VCaP (cell line): ENCODE measurements around the gene CRYGN.

ENCODE experiments used
- H3K27ac ChIP-seq: fragments of 450-650 bp; 2 replicates; pipeline ENCODE4 v1.5.1; 2017
- TF ChIP-seq, protein P1 (sequence below): fragments of 450-650 bp; conservative IDR thresholded peaks from 2 replicates; pipeline ENCODE4 v1.5.1; 2017; ENCODE audit warnings: mild to moderate bottlenecking, moderate library complexity

The CRYGN gene

DNA sequence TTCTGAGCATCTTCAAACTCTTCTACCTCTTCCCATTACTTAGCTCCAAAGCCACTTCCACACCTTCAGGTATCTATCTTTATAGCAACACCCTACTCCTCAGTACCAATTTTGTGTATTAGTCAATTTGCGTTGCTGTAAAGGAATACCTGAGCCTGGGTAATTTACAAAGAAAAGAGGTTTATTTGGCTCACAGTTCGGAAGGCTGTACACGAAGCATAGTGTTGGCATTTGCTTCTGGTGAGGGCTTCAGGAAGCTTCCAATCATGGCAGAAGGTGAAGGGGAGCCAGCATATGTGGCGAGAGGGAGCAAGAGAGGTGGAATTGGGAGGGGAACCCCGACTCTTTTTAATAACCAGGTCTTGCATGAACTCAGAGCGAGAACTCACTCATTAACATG is 17.6 kb upstream of the CRYGN start:
- H3K27ac ChIP-seq: no peak overlapping the region
- TF ChIP-seq, protein P1, sequence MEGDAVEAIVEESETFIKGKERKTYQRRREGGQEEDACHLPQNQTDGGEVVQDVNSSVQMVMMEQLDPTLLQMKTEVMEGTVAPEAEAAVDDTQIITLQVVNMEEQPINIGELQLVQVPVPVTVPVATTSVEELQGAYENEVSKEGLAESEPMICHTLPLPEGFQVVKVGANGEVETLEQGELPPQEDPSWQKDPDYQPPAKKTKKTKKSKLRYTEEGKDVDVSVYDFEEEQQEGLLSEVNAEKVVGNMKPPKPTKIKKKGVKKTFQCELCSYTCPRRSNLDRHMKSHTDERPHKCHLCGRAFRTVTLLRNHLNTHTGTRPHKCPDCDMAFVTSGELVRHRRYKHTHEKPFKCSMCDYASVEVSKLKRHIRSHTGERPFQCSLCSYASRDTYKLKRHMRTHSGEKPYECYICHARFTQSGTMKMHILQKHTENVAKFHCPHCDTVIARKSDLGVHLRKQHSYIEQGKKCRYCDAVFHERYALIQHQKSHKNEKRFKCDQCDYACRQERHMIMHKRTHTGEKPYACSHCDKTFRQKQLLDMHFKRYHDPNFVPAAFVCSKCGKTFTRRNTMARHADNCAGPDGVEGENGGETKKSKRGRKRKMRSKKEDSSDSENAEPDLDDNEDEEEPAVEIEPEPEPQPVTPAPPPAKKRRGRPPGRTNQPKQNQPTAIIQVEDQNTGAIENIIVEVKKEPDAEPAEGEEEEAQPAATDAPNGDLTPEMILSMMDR: no peak

DNA sequence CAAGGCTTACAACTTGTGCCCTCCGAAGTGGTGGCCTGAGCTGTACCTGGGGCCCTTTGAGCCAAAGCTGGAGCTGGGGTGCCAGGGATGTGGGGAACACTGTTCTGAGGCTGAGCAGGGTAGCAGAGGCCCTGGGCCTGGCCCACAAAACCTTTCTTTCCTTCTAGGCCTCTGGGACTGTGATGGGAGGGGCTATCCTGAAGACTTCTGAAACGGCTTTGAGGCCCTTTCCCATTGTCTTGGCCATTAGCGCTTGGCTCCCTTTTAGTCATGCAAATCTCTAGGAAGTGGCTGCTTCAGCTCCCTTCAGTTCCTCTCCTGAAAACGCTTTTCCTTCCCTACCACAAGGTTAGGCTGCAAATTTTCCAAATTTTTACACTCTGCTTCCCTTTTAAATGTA is 16.8 kb upstream of the CRYGN start:
- TF ChIP-seq, protein P1: no peak
- H3K27ac ChIP-seq: no peak overlapping the region

DNA sequence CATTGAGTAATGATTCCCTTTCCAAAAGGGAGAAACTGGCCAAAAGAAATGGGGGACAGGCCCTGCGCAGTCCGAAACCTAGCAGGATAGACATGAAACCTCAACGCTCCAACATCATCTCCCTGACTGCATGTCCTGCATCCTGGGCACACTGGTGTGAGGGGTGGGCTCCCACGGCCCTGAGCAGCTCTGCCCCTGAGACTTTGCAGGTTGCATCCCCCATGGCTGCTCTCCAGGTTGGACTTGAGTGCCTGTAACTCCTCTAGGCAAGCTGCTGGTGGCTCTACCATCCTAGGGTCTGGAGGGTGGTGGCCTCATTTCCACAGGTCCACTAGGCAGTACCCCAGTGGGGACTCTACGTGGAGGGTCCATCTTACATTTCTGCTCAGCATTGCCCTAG is 16.3 kb upstream of the CRYGN start:
- TF ChIP-seq, protein P1: no peak
- no peak overlapping the region for H3K27ac ChIP-seq

DNA sequence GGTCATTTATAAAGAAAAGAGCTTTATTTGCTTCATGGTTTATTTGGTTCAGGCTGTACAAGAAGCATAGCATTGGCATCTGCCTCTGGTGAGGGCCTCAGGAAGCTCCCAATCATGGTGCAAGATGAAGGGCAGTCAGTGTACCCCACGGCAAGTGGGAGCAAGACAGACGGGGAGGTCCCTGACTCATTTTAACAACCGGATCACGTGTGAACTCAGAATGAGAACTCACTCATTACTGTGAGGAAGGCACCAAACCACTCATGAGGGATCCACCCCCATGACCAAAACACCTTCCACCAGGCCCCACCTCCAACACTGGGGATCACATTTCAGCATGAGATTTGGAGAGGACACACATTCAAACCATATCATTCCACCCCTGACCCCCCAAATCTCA is 15.7 kb upstream of the CRYGN start:
- TF ChIP-seq, protein P1: no peak
- H3K27ac ChIP-seq: no peak overlapping the region

DNA sequence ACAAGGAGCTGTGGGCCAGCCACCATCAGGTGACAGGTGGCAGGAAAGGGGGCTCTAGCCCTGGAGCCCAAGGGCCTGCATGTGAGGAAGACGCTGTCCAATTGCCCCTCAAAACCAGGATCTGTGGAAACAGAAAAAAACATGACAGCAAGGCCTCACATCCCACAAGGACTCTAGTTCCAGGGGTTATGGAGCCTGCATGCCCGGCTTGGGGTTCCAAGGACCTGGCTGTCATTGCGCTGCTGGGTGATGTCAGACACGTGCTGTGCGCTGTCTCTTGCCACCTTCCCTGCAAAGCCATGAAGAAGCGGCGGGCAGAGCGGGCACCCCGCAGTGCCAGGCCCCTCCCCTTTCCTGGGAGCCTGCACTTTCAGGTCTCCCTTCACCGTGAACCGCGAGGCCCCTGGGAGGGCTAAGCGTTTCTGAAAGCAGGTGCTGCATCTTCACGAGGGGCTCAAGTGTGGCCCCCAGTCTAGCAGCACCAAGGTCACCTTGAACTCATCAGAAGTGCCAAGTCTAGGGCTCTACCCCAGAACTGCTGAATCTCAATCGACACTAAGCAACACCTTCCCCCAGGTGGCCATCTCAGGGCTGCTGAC is 15.1 kb upstream of the CRYGN start:
- TF ChIP-seq, protein P1: no peak
- no peak overlapping the region for H3K27ac ChIP-seq

DNA sequence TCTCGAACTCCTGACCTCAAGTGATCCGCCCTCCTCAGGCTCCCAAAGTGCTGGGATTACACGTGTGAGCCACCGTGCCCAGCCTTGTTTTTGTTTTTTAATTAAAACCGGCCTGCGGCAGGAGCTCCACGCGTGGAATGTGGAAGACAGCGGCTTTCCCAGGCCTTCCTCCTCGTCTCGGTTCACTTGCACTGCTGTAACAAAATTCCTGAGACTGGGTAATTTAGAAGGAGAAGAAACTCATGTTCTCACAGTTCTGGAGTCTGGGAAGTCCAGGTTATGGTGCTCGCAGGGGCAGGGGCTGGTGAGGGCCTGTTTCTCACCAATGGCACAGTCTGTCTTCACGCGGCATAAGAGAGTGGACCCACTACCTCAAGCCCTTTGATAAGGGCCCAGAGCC is 14.4 kb upstream of the CRYGN start:
- TF ChIP-seq, protein P1: no peak

DNA sequence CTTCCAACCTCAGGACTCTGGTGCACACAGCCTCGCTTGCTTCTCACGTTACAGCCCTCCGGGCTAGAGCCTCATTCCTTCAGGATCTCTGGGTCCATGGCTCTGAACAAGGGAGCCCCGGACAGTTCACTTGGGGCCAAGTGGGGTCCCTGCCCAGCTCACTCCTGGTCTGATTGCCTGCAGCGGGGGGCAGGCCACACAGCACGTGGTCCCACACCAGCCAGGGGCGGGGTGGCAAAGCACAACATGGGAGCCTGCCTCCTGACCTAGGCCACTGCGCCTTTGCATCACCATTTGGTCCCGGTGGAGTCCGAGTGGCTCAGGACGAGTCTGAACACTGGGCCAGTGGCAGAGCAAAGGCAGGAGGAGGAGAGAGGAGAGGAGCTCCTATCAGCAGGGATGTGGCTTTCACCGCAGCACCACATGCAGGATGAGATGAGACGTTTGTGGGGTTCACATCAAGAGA is 13.4 kb upstream of the CRYGN start:
- H3K27ac ChIP-seq: no peak overlapping the region
- TF ChIP-seq, protein P1: no peak

More for the DNA sequence above, 14.4 kb upstream of the CRYGN start:
- H3K27ac ChIP-seq: no peak overlapping the region
